Activated CD8-positive, alpha-beta T cell treated with anti-CD3 and anti-CD28 coated beads, Interleukin-2, amount 10 ng/mL, durations not matched to agents 7 days and 5 days (primary cell): ENCODE data around the gene CXCL5. TPM values are rescaled to one million over a fixed set of nuclear protein-coding genes. Genes with fewer than 3 reads are reported as not detected.
"Not testable (repeated sequence)": the region's sequence is repeated elsewhere in the genome, so short reads cannot be mapped to it uniquely, and the experiment has no call there.

Source experiments
- ATAC-seq: fragments of 150-1000 bp; cut with Tn5 transposase; one replicate; pipeline ENCODE4 v1.10.0; 2021; ENCODE audit warnings: moderate library complexity
- CTCF ChIA-PET: fragments of 350-600 bp; sonication (Branson Sonifier 250); formaldehyde crosslinking; loops from one replicate; lab custom pipeline; 2021; ENCODE audit warnings: antibody characterized with exemption; lab: Charles Lee
- POLR2A ChIA-PET: fragments of 350-600 bp; sonication (Branson Sonifier 250); formaldehyde crosslinking; loops from one replicate; lab custom pipeline; 2021; ENCODE audit warnings: antibody characterized with exemption; lab: Charles Lee
- DNase-seq: peaks from one replicate; pipeline ENCODE4 v3.0.0-alpha.2; 2020
- H3K27ac Mint-ChIP-seq: one replicate; pipeline ENCODE4 v1.8.0; 2021; ENCODE audit warnings: mild to moderate bottlenecking, mixed read lengths
- H3K27me3 Mint-ChIP-seq: one replicate; pipeline ENCODE4 v1.8.0; 2021; ENCODE audit warnings: low read depth, mixed read lengths
- H3K36me3 Mint-ChIP-seq: one replicate; pipeline ENCODE4 v1.8.0; 2021; ENCODE audit warnings: low read depth, mixed read lengths
- H3K4me1 Mint-ChIP-seq: one replicate; pipeline ENCODE4 v1.8.0; 2021; ENCODE audit warnings: low read depth, mixed read lengths
- H3K4me3 Mint-ChIP-seq: one replicate; pipeline ENCODE4 v1.8.0; 2021; ENCODE audit warnings: mild to moderate bottlenecking, mixed read lengths
- H3K9me3 Mint-ChIP-seq: one replicate; pipeline ENCODE4 v1.8.0; 2022; ENCODE audit warnings: mixed read lengths; ENCODE audit not compliant: insufficient read depth
- total RNA-seq, 2 experiments: library from RNA; stranded (reverse); gene quantifications; one replicate each; pipeline ENCODE4 v1.2.3, GENCODE V29; 2021

CXCL5 gene
- total RNA-seq, 2 experiments from 2014 or later, result not detected

- Mint-ChIP-seq H3K36me3 (no peaks in the 10 kb centered on the region), H3K27ac (no peak overlapping the region), H3K9me3 (no peaks in the 10 kb centered on the region), H3K4me1 (no peaks in the 10 kb centered on the region), H3K27me3 (peaks cover 2% of the 10 kb centered on the region), H3K4me3 (no peak overlapping the region)
- DNase-seq (no peak), ATAC-seq (no peak)
- ChIA-PET CTCF (no interaction called here), POLR2A (no interaction called here)
Observed at GRCh38 chr4:73989928-73990327, 8.5 kb downstream of the CXCL5 start.

- H3K36me3 Mint-ChIP-seq, result no peaks in the 10 kb centered on the region
- peaks cover 2% of the 10 kb centered on the region for H3K27me3 Mint-ChIP-seq
- ATAC-seq, result no peak
- ChIA-PET POLR2A (no interaction called here), CTCF (no interaction called here)
- no peak overlapping the region for H3K4me3 Mint-ChIP-seq
- H3K4me1 Mint-ChIP-seq, result no peaks in the 10 kb centered on the region
- no peaks in the 10 kb centered on the region for H3K9me3 Mint-ChIP-seq
- DNase-seq, result no peak
- H3K27ac Mint-ChIP-seq, result no peak overlapping the region
Observed at GRCh38 chr4:73989031-73989430, 9.4 kb downstream of the CXCL5 start.

GRCh38 chr4:73988061-73988460, 10.4 kb downstream of the CXCL5 start, which contains the start of gene PPBP:
PPBP (minus strand) TSS chr4:73988190; CDS start chr4:73988103, 87 bp downstream.
- POLR2A ChIA-PET, result no interaction called here
- H3K36me3 Mint-ChIP-seq, result no peaks in the 10 kb centered on the region

DNA sequence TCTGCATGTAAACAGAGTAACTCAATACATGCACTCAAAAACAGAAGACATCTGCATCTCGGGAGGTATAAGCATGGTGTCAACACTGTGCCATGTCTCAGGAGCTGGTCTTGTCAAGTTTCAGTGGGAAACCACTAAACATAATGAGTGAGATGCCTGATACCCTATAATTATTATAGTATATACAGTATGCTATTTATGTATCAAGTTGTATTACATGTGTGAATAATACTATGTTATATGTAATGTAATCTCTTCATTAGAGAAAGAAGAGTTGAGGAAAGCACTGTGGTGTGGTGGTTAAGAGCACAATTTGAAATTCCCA, 13.0 kb downstream of the CXCL5 start:
- POLR2A ChIA-PET, result no interaction called here
- no peaks in the 10 kb centered on the region for H3K36me3 Mint-ChIP-seq
- no peak for ATAC-seq
- H3K27me3 Mint-ChIP-seq, result peaks cover 9% of the 10 kb centered on the region
- CTCF ChIA-PET, result no interaction called here
- no peak overlapping the region for H3K27ac Mint-ChIP-seq
- no peaks in the 10 kb centered on the region for H3K9me3 Mint-ChIP-seq
- no peaks in the 10 kb centered on the region for H3K4me1 Mint-ChIP-seq
- no peak for DNase-seq
- H3K4me3 Mint-ChIP-seq, result no peak overlapping the region

More at GRCh38 chr4:73988061-73988460, 10.4 kb downstream of the CXCL5 start, which contains the start of gene PPBP:
- Mint-ChIP-seq H3K9me3 (no peaks in the 10 kb centered on the region), H3K4me1 (no peaks in the 10 kb centered on the region), H3K4me3 (no peak within 1 kb of the TSS), H3K27ac (no peak within 1 kb of the TSS), H3K27me3 (peaks cover 3% of the 10 kb centered on the region)
- CTCF ChIA-PET, result no interaction called here
- ATAC-seq, result no peak
- DNase-seq, result no peak

- H3K4me1 Mint-ChIP-seq, result no peaks in the 10 kb centered on the region
- H3K36me3 Mint-ChIP-seq, result no peaks in the 10 kb centered on the region
- POLR2A ChIA-PET, result no interaction called here
- no peaks in the 10 kb centered on the region for H3K9me3 Mint-ChIP-seq
- no peak for ATAC-seq
- no peak for DNase-seq
- CTCF ChIA-PET, result no interaction called here
- no peak overlapping the region for H3K27ac Mint-ChIP-seq
- H3K27me3 Mint-ChIP-seq, result peaks cover 9% of the 10 kb centered on the region
- H3K4me3 Mint-ChIP-seq, result no peak overlapping the region
Observed at GRCh38 chr4:73984736-73985527, 13.5 kb downstream of the CXCL5 start.

GRCh38 chr4:73981175-73981574, 17.3 kb downstream of the CXCL5 start:
- H3K4me3 Mint-ChIP-seq, DNase-seq, CTCF ChIA-PET, H3K27ac Mint-ChIP-seq, H3K27me3 Mint-ChIP-seq, POLR2A ChIA-PET, H3K9me3 Mint-ChIP-seq, H3K4me1 Mint-ChIP-seq, ATAC-seq, H3K36me3 Mint-ChIP-seq: not testable (repeated sequence)

GRCh38 chr4:73979407-73979957, 19.0 kb downstream of the CXCL5 start:
- Mint-ChIP-seq H3K4me1 (no peaks in the 10 kb centered on the region), H3K4me3 (no peak overlapping the region), H3K36me3 (no peaks in the 10 kb centered on the region), H3K27ac (no peak overlapping the region), H3K27me3 (peaks cover 7% of the 10 kb centered on the region), H3K9me3 (no peaks in the 10 kb centered on the region)
- ATAC-seq, result no peak
- POLR2A ChIA-PET, result no interaction called here
- DNase-seq, result no peak
- CTCF ChIA-PET, result no interaction called here

DNA sequence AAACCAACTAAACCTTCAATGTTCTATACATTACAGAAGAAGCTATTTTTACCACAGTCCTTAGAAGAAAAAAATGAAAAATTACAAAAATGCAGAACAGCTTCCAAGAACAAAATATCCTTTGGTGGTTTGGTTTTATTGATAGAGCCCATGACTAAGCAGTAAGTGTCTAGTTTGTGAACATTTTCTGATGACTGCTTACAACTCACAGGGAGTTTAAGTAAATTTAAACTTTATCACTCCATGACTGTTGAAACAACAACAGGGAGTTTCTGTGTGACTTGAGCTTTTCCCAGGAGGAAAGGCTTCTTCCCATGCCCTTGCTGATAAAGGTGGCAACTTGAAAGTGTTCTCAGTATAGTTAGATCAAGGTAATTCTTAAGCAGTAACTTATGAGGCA, 19.6 kb downstream of the CXCL5 start:
- H3K4me3 Mint-ChIP-seq, result no peak overlapping the region
- POLR2A ChIA-PET, result no interaction called here
- DNase-seq (no peak), ATAC-seq (no peak)
- CTCF ChIA-PET, result no interaction called here
- H3K27me3 Mint-ChIP-seq, result peaks cover 7% of the 10 kb centered on the region
- H3K9me3 Mint-ChIP-seq, result no peaks in the 10 kb centered on the region
- H3K27ac Mint-ChIP-seq, result no peak overlapping the region
- no peaks in the 10 kb centered on the region for H3K4me1 Mint-ChIP-seq
- H3K36me3 Mint-ChIP-seq, result no peaks in the 10 kb centered on the region

- ChIA-PET POLR2A (no interaction called here), CTCF (no interaction called here)
- H3K4me3 Mint-ChIP-seq, result no peak overlapping the region
- ATAC-seq, result no peak
- H3K9me3 Mint-ChIP-seq, result peaks cover under 1% of the 10 kb centered on the region
- H3K4me1 Mint-ChIP-seq, result no peaks in the 10 kb centered on the region
- H3K27me3 Mint-ChIP-seq, result no peaks in the 10 kb centered on the region
- no peak overlapping the region for H3K27ac Mint-ChIP-seq
- DNase-seq, result no peak
- no peaks in the 10 kb centered on the region for H3K36me3 Mint-ChIP-seq
Observed at GRCh38 chr4:73976716-73977115, 21.8 kb downstream of the CXCL5 start.

GRCh38 chr4:73976217-73976616, 22.3 kb downstream of the CXCL5 start:
- ChIA-PET CTCF (no interaction called here), POLR2A (no interaction called here)
- Mint-ChIP-seq H3K4me1 (no peaks in the 10 kb centered on the region), H3K27me3 (no peaks in the 10 kb centered on the region), H3K36me3 (no peaks in the 10 kb centered on the region), H3K4me3 (no peak overlapping the region), H3K27ac (no peak overlapping the region), H3K9me3 (peaks cover 6% of the 10 kb centered on the region)
- DNase-seq (no peak), ATAC-seq (no peak)

- no peak overlapping the region for H3K4me3 Mint-ChIP-seq
Observed at GRCh38 chr4:73974352-73974751, 24.1 kb downstream of the CXCL5 start.

DNA sequence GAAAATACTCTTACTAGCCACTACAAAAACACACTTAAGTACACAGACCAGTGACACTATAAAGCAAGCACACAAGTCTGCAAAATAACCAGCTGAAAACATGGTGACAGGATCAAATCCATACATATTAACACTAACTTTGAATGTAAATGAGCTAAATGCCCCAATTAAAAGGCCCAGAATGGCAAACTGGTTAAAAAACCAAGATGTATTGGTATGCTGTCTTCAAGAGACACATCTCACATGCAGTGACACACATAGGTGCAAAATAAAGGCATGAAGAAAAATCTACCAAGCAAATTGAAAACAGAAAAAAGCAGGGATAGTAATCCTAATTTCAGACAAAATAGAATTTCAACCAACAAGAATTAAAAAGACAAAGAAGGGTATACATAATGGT, 27.5 kb downstream of the CXCL5 start:
- ATAC-seq, result no peak

More at GRCh38 chr4:73974352-73974751, 24.1 kb downstream of the CXCL5 start:
- DNase-seq, result no peak
- Mint-ChIP-seq H3K9me3 (peaks cover 9% of the 10 kb centered on the region), H3K27ac (no peak overlapping the region), H3K27me3 (no peaks in the 10 kb centered on the region), H3K36me3 (no peaks in the 10 kb centered on the region), H3K4me1 (no peaks in the 10 kb centered on the region)
- POLR2A ChIA-PET, result no interaction called here
- ATAC-seq, result no peak
- CTCF ChIA-PET, result no interaction called here

More for the DNA sequence above, 27.5 kb downstream of the CXCL5 start:
- H3K27ac Mint-ChIP-seq, result no peak overlapping the region
- peaks cover 9% of the 10 kb centered on the region for H3K9me3 Mint-ChIP-seq
- POLR2A ChIA-PET, result no interaction called here
- DNase-seq, result no peak
- no peaks in the 10 kb centered on the region for H3K36me3 Mint-ChIP-seq
- no peaks in the 10 kb centered on the region for H3K27me3 Mint-ChIP-seq
- H3K4me3 Mint-ChIP-seq, result no peak overlapping the region
- H3K4me1 Mint-ChIP-seq, result no peaks in the 10 kb centered on the region
- CTCF ChIA-PET, result no interaction called here
